Keratinocyte (primary cell): ENCODE data around the gene RAB11FIP3. TPM values are rescaled to one million over a fixed set of nuclear protein-coding genes. Genes with fewer than 3 reads are reported as not detected.

Experiments used
- DNase-seq: peaks from one replicate; pipeline ENCODE4 v3.0.0-alpha.2; 2011; ENCODE audit warnings: low read depth, missing footprints, low spot score
- FAIRE-seq: peaks from 2 replicates; lab custom pipeline; 2011; peaks lifted over from hg19 to GRCh38; lab: Jason Lieb, UNC
- H2AFZ ChIP-seq: 2 replicates; pipeline ENCODE4 v1.6.0; 2012; ENCODE audit warnings: low read length, control low read depth, inconsistent platforms; ENCODE audit not compliant: control insufficient read depth
- H3K27ac ChIP-seq: 2 replicates; pipeline ENCODE4 v1.5.1; 2011; ENCODE audit warnings: low read length; ENCODE audit not compliant: control insufficient read depth, insufficient read depth
- H3K27me3 ChIP-seq: 3 replicates; pipeline ENCODE4 v1.6.0; 2011; ENCODE audit warnings: low read length; ENCODE audit not compliant: control insufficient read depth, insufficient read depth; ENCODE audit errors: extremely low read depth
- H3K36me3 ChIP-seq, 2 experiments: 2 replicates in 1 of 2; 3 replicates in 1 of 2; pipeline ENCODE4 v1.5.1; 2011; ENCODE audit warnings: low read length in 2 of 2, mild to moderate bottlenecking in 1 of 2; ENCODE audit not compliant: control insufficient read depth in 2 of 2, insufficient read depth in 2 of 2; ENCODE audit errors: extremely low read depth in 1 of 2
- H3K4me1 ChIP-seq: 3 replicates; pipeline ENCODE4 v1.5.1; 2011; ENCODE audit warnings: low read length; ENCODE audit not compliant: control insufficient read depth, insufficient read depth; ENCODE audit errors: extremely low read depth
- H3K4me2 ChIP-seq: 3 replicates; pipeline ENCODE4 v1.6.0; 2011; ENCODE audit warnings: low read depth, low read length; ENCODE audit not compliant: control insufficient read depth, insufficient read depth; ENCODE audit errors: extremely low read depth
- H3K4me3 ChIP-seq, 3 experiments: fragments of 200-600 bp in 1 of 3; sonication (generic) in 1 of 3; 2 replicates in 2 of 3; 3 replicates in 1 of 3; pipeline ENCODE4 v1.5.1; 2011 to 2016; ENCODE audit warnings: low read length in 3 of 3, mild to moderate bottlenecking in 3 of 3, control low read depth in 2 of 3, inconsistent platforms in 1 of 3, low read depth in 1 of 3, mixed read lengths in 1 of 3, mixed run types in 1 of 3, moderate library complexity in 1 of 3; ENCODE audit not compliant: control insufficient read depth in 2 of 3, insufficient read depth in 2 of 3; ENCODE audit errors: extremely low read depth in 1 of 3
- H3K79me2 ChIP-seq: 2 replicates; pipeline ENCODE4 v1.6.0; 2012; ENCODE audit warnings: low read length; ENCODE audit not compliant: control insufficient read depth, insufficient read depth
- H3K9ac ChIP-seq: 3 replicates; pipeline ENCODE4 v1.6.0; 2011; ENCODE audit warnings: low read length; ENCODE audit not compliant: control insufficient read depth, insufficient read depth; ENCODE audit errors: extremely low read depth
- H3K9me1 ChIP-seq: 3 replicates; pipeline ENCODE4 v1.6.0; 2011; ENCODE audit warnings: low read length; ENCODE audit not compliant: control insufficient read depth, insufficient read depth; ENCODE audit errors: extremely low read depth
- H3K9me3 ChIP-seq: 2 replicates; pipeline ENCODE4 v1.5.1; 2012; ENCODE audit warnings: low read depth, low read length; ENCODE audit not compliant: control insufficient read depth
- H4K20me1 ChIP-seq: 3 replicates; pipeline ENCODE4 v1.6.0; 2011; ENCODE audit warnings: low read length; ENCODE audit not compliant: control insufficient read depth, insufficient read depth; ENCODE audit errors: extremely low read depth
- CTCF ChIP-seq, 3 experiments: IDR thresholded peaks in 1 of 3; conservative IDR thresholded peaks in 1 of 3; optimal IDR thresholded peaks in 1 of 3; 2 replicates in 2 of 3; 3 replicates in 1 of 3; pipeline versions ENCODE3 to v1.5.1; 2011; ENCODE audit warnings: low read length in 3 of 3, mild to moderate bottlenecking in 3 of 3, moderate library complexity in 2 of 3, control low read depth in 1 of 3, inconsistent platforms in 1 of 3; ENCODE audit not compliant: insufficient read depth in 2 of 3; ENCODE audit errors: extremely low read depth in 1 of 3
- EZH2 ChIP-seq: IDR thresholded peaks from one replicate; pipeline ENCODE4 v1.6.1; 2012; ENCODE audit warnings: inconsistent platforms, mild to moderate bottlenecking, low read length, moderate library complexity
- dilution Hi-C: fragments of 300-500 bp; cut with MboI; formaldehyde crosslinking; loops from one replicate; pipeline ENCODE4 v1.7.0; 2020; ENCODE audit warnings: low sequenced_read_pairs; ENCODE audit not compliant: extremely low pct_ligation_motif_present
- polyA plus RNA-seq, 5 experiments: library from polyadenylated mRNA; depleted of rRNA in 3 of 5; stranded (reverse) in 3 of 5; stranded (forward) in 1 of 5; unstranded in 1 of 5; fragments of >200 nt; gene quantifications; 1 replicate in 1 of 5; 2 replicates in 3 of 5; 3 replicates in 1 of 5; pipeline versions ENCODE4 v1.2.1 to v1.2.3, GENCODE V29; 2011 to 2012; ENCODE audit warnings: missing spikeins in 2 of 5, low read depth in 1 of 5, low replicate concordance in 1 of 5

RAB11FIP3 gene
- polyA plus RNA-seq, 1 donor (not counting 4 experiments of a cell fraction or from before 2014, with no cell fraction given): 6.4 TPM

- Histone ChIP-seq H3K4me1 (no peaks in the 10 kb centered on the region), H3K79me2 (no peaks in the 10 kb centered on the region), H3K4me2 (no peak overlapping the region), H3K9ac (no peak overlapping the region), H2AFZ (no peak overlapping the region), H3K36me3 (peaks cover 5 to 13% of the 10 kb centered on the region in 2 experiments), H3K4me3 (no peak overlapping the region), H3K27me3 (no peaks in the 10 kb centered on the region), H4K20me1 (no peaks in the 10 kb centered on the region), H3K9me3 (no peaks in the 10 kb centered on the region), H3K9me1 (no peaks in the 10 kb centered on the region), H3K27ac (no peak overlapping the region)
- dilution Hi-C loops: no loop called here
- DNase-seq: no peak
- TF ChIP-seq CTCF (optimal IDR thresholded peaks at IDR 0.05 in 1 of 3, IDR thresholded peaks at IDR 0.05 in 1 of 3, conservative IDR thresholded peaks at IDR 0.05 in 1 of 3; ENCODE audit: extremely low read depth in 1 of 3, insufficient read depth in 2 of 3, low read length in 3 of 3) (no peak), EZH2 (no peak)
- FAIRE-seq: no peak
Observed at GRCh38 chr16:482468-483185, 57.2 kb downstream of the RAB11FIP3 start.

DNA sequence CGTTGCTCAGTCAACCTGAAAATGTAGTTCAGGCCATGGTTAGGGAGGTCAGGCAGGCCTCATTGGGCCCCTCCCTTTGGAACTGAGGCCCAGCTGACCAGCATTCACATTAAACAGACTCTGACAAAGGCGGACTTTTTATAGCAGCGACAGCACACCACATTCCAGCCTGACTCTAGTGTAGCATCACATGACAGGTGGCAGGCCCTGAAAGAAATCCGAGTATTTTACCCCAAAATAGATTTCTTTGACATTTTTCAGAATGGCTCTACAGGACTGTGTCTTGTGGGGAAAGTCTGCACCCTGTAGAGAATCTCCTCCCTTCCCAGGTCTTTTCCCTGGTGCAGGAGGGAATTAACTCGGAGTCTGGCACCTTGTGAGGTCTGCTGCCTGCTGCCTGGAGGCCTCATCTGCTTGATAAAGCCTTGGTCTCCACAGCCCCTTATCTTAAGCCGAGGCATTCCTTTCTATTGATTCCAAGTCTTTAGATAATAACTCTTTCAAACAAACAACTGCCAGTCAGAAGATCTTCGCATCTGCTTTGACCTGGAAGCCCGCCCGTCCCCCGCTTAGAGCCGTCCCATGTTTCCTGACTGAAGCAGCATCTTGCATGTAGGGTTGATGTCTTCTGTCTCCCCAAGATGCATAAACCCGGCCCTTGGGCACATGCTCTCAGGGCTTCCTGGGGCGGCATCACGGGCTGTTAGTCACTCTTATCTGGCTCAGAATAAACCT lies 58.1 kb downstream of the RAB11FIP3 start:
- Histone ChIP-seq H3K4me1 (no peaks in the 10 kb centered on the region), H3K9me3 (no peaks in the 10 kb centered on the region), H3K9ac (no peak overlapping the region), H3K4me3 (no peak overlapping the region), H3K36me3 (peaks cover 5 to 13% of the 10 kb centered on the region in 2 experiments), H3K79me2 (no peaks in the 10 kb centered on the region), H3K4me2 (no peak overlapping the region), H3K27me3 (no peaks in the 10 kb centered on the region), H2AFZ (no peak overlapping the region), H3K27ac (no peak overlapping the region), H3K9me1 (no peaks in the 10 kb centered on the region), H4K20me1 (no peaks in the 10 kb centered on the region)
- DNase-seq: no peak
- TF ChIP-seq EZH2 (no peak), CTCF (optimal IDR thresholded peaks at IDR 0.05 in 1 of 3, IDR thresholded peaks at IDR 0.05 in 1 of 3, conservative IDR thresholded peaks at IDR 0.05 in 1 of 3; ENCODE audit: extremely low read depth in 1 of 3, insufficient read depth in 2 of 3, low read length in 3 of 3) (no peak)
- FAIRE-seq: no peak
- dilution Hi-C loops: no loop called here
